ENCODE measurements around the gene ATP5IF1. TPM values are rescaled to one million over a fixed set of nuclear protein-coding genes. Genes with fewer than 3 reads are reported as not detected.

ATP5IF1 gene
- total and polyA plus RNA-seq, 8 donors = 97.5 to 159 (median 146) TPM

DNA sequence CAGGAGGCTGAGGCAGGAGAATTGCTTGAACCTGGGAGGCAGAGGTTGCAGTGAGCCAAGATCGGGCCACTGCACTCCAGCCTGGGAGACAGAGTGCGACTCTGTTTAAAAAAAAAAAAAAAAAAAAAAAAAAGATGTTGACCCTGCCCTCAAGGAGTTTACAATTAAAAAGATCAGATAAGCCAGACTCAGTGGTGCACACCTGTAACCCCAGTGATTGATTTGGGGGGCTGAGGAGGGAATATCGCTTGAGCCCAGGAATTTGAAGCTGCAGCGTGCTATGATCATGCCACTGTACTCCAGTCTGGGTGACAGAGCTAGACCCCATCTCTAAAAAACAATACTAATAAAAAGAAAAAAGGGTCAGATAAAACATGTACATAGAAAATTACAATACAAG, 21.8 kb downstream of the ATP5IF1 start:
- Histone ChIP-seq H3K27ac (no peak overlapping the region), H3K36me3 (no peaks in the 10 kb centered on the region), H3K27me3 (no peaks in the 10 kb centered on the region), H3K4me1 (peaks cover 9 to 36% of the 10 kb centered on the region in 2 donors), H3K9me3 (no peaks in the 10 kb centered on the region), H3K4me3 (no peak overlapping the region)
- TF ChIP-seq, protein P1, sequence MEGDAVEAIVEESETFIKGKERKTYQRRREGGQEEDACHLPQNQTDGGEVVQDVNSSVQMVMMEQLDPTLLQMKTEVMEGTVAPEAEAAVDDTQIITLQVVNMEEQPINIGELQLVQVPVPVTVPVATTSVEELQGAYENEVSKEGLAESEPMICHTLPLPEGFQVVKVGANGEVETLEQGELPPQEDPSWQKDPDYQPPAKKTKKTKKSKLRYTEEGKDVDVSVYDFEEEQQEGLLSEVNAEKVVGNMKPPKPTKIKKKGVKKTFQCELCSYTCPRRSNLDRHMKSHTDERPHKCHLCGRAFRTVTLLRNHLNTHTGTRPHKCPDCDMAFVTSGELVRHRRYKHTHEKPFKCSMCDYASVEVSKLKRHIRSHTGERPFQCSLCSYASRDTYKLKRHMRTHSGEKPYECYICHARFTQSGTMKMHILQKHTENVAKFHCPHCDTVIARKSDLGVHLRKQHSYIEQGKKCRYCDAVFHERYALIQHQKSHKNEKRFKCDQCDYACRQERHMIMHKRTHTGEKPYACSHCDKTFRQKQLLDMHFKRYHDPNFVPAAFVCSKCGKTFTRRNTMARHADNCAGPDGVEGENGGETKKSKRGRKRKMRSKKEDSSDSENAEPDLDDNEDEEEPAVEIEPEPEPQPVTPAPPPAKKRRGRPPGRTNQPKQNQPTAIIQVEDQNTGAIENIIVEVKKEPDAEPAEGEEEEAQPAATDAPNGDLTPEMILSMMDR (IDR thresholded peaks at IDR 0.05) = no peak
- DNase-seq (no peak), ATAC-seq (no peak)
- intact Hi-C loops (cut with DNase I) = no loop called here

- Histone ChIP-seq H3K27me3 (no peaks in the 10 kb centered on the region), H3K4me1 (peaks cover 10 to 44% of the 10 kb centered on the region in 2 donors), H3K9me3 (no peaks in the 10 kb centered on the region), H3K27ac (peak overlapping the region in 1 of 2 donors; percentile 88), H3K36me3 (no peaks in the 10 kb centered on the region), H3K4me3 (peak overlapping the region; percentile 10 to 98)
- intact Hi-C loops (cut with DNase I) = no loop called here
- ATAC-seq (no peak), DNase-seq (no peak)
- TF ChIP-seq, protein P1 (IDR thresholded peaks at IDR 0.05) = no peak
Measured at GRCh38 chr1:28258628-28259251, 22.8 kb downstream of the ATP5IF1 start.

DNA sequence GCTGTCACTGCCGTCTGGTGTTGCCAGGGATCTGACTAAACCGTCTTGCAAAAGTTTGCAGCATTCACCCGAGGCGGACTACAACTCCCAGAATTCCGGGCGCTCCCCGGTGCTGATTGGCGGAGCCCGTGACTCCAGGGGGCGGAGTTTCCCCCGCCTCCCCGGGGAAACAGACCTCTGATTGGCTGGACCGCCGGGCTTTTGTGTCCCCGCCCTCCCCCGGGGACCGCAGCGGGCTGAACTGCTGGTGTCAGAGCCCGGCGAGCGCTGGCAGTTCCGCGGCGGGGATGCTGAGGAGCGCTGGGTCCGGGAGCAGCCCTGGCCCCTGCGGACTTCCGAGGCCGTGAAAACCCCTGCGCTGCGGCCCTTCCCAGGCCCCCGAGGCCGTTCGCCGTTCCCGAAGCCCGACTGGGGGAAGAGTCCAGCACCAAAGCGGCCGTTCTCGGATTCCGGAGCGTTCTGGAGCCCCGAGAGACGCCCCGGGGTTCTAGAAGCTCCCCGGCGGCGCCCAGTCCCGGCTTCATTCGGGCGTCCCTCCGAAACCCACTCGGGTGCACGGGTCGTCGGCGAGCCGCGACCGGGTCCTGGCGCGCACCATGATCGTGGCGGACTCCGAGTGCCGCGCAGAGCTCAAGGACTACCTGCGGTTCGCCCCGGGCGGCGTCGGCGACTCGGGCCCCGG, 23.5 kb downstream of the ATP5IF1 start, which contains the start of gene SESN2:
TSS of gene SESN2 (plus strand) at position 267 of the 682 bp plus-strand sequence. CDS start at position 597, 330 bp downstream.
- Histone ChIP-seq H3K36me3 (no peaks in the 10 kb centered on the region), H3K27me3 (no peaks in the 10 kb centered on the region), H3K4me1 (peaks cover 10 to 48% of the 10 kb centered on the region in 2 donors), H3K4me3 (peak within 1 kb of the TSS; percentile 98 to 99), H3K9me3 (no peaks in the 10 kb centered on the region), H3K27ac (peak within 1 kb of the TSS; percentile 84 to 88)
- DNase-seq (peak; percentile 96 to 99 (median 99)), ATAC-seq (peak; percentile 97)
- TF ChIP-seq, protein P1 (IDR thresholded peaks at IDR 0.05) = no peak
- intact Hi-C loops (cut with DNase I) = no loop called here

DNA sequence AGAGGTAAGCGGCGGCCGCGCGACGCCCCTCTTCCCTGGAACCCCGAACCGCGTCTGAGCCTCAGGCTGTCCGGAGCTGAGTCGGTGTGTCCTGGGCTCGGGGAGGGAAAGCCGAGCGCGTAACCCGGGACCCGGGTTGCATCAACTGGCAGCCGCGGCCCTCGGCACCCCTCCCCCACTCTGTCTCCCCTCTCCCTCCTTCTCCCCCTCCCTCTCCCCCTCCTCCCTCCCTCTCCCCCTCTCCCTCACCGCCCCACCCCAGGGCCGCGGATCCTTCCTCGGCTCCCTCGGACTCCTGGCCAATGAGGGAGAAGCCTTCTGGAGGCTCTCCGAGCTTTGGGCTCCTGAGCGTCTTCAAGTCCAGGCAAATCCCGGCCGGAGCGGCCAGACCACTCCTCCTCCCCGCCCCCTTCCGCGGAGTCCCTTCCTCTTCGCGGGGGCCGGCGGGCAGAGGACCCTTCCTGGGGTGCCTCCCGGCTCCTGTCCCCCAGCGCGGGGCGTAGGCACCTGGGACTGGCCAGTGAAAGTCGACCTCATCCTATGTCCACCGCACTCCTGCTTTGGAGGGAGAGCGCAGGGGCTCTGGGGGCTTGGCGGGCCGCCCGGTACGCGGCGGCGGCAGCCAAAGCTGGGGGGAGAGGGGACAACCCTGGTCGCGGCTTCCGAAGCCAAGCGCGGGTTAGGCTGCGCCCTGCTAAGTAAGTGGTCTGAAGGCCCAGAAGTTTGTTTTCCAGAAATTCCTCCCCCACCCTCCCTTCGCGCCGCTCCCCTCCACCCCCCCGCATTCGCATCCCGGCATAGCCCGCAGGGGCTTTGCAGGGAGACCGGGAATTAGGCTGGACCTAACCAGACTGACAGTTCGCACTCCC, 24.2 kb downstream of the ATP5IF1 start:
- Histone ChIP-seq H3K4me1 (peaks cover 10 to 52% of the 10 kb centered on the region in 2 donors), H3K27ac (peak overlapping the region; percentile 84 to 88)
- ATAC-seq = peak; percentile 79

More for the DNA sequence above, 24.2 kb downstream of the ATP5IF1 start:
- H3K36me3 ChIP-seq = no peaks in the 10 kb centered on the region
- TF ChIP-seq, protein P1 (IDR thresholded peaks at IDR 0.05) = no peak
- DNase-seq = peak; percentile 80 to 92 (median 88)
- intact Hi-C loops (cut with DNase I) = loop anchor here in 1 of 2 donors (10.0 kb wide), 1 partner anchor 65 kb away; the partner anchor contains the start of gene MED18
- H3K27me3 ChIP-seq = no peaks in the 10 kb centered on the region
- H3K9me3 ChIP-seq = no peaks in the 10 kb centered on the region
- peak overlapping the region; percentile 98 to 99 for H3K4me3 ChIP-seq
